Duodenal mucosa (tissue), 2 donors: ENCODE measurements around the gene LRPAP1.
"Not testable (repeated sequence)": the region's sequence is repeated elsewhere in the genome, so short reads cannot be mapped to it uniquely, and the experiment has no call there.

Source experiments
- H3K27ac ChIP-seq: one replicate; pipeline ENCODE4 v1.7.0; 2013; ENCODE audit warnings: low read depth, low read length
- H3K27me3 ChIP-seq, 2 donors: one replicate each; pipeline ENCODE4 v1.7.0; 2013; ENCODE audit warnings: low read length in 2 of 2, control low read depth in 1 of 2; ENCODE audit not compliant: insufficient read depth in 2 of 2, control insufficient read depth in 1 of 2
- H3K36me3 ChIP-seq, 2 donors: one replicate each; pipeline ENCODE4 v1.7.0; 2013; ENCODE audit warnings: low read length in 2 of 2, control low read depth in 1 of 2; ENCODE audit not compliant: insufficient read depth in 2 of 2, control insufficient read depth in 1 of 2
- H3K4me1 ChIP-seq, 2 donors: one replicate each; pipeline ENCODE4 v1.7.0; 2013; ENCODE audit warnings: low read length in 2 of 2, control low read depth in 1 of 2; ENCODE audit not compliant: insufficient read depth in 2 of 2, control insufficient read depth in 1 of 2
- H3K4me3 ChIP-seq, 2 donors: one replicate each; pipeline ENCODE4 v1.7.0; 2013; ENCODE audit warnings: low read length in 2 of 2, low read depth in 1 of 2
- H3K9ac ChIP-seq, 2 donors: one replicate each; pipeline ENCODE4 v1.7.0; 2013; ENCODE audit warnings: low read length in 2 of 2, low read depth in 1 of 2
- H3K9me3 ChIP-seq, 2 donors: one replicate each; pipeline ENCODE4 v1.7.0; 2013; ENCODE audit warnings: low read length in 2 of 2, control low read depth in 1 of 2; ENCODE audit not compliant: control insufficient read depth in 1 of 2

Gene LRPAP1

GRCh38 chr4:3462321-3462789 is 69.9 kb downstream of the LRPAP1 start:
- H3K4me3 ChIP-seq = no peak overlapping the region
- H3K4me1 ChIP-seq = peaks cover 0 to 13% of the 10 kb centered on the region in 2 donors
- H3K9ac ChIP-seq = no peak overlapping the region
- H3K9me3 ChIP-seq = no peaks in the 10 kb centered on the region
- H3K36me3 ChIP-seq = no peaks in the 10 kb centered on the region
- H3K27me3 ChIP-seq = peaks cover 6 to 19% of the 10 kb centered on the region in 2 donors
- no peak overlapping the region for H3K27ac ChIP-seq

- Histone ChIP-seq H3K9ac (no peak overlapping the region), H3K27ac (peak overlapping the region; percentile 3), H3K4me1 (peaks cover 0 to 13% of the 10 kb centered on the region in 2 donors), H3K36me3 (no peaks in the 10 kb centered on the region), H3K4me3 (no peak overlapping the region), H3K9me3 (no peaks in the 10 kb centered on the region), H3K27me3 (peaks cover 6 to 19% of the 10 kb centered on the region in 2 donors)
Measured at GRCh38 chr4:3461515-3462291, 70.5 kb downstream of the LRPAP1 start.

- Histone ChIP-seq H3K4me3 (no peak overlapping the region), H3K27me3 (peaks cover 6 to 19% of the 10 kb centered on the region in 2 donors), H3K9me3 (no peaks in the 10 kb centered on the region), H3K27ac (no peak overlapping the region), H3K4me1 (peaks cover 0 to 13% of the 10 kb centered on the region in 2 donors), H3K9ac (no peak overlapping the region), H3K36me3 (no peaks in the 10 kb centered on the region)
Measured at GRCh38 chr4:3460926-3461325, 71.3 kb downstream of the LRPAP1 start.

GRCh38 chr4:3459156-3459555 is 73.1 kb downstream of the LRPAP1 start:
- not testable (repeated sequence) for H3K9ac ChIP-seq, H3K36me3 ChIP-seq, H3K4me3 ChIP-seq, H3K27ac ChIP-seq, H3K9me3 ChIP-seq
- Histone ChIP-seq H3K4me1 (peaks cover 0 to 13% of the 10 kb centered on the region in 2 donors), H3K27me3 (peaks cover 6 to 14% of the 10 kb centered on the region in 2 donors)

GRCh38 chr4:3458371-3458770 is 73.9 kb downstream of the LRPAP1 start:
- Histone ChIP-seq H3K36me3 (no peaks in the 10 kb centered on the region), H3K9ac (no peak overlapping the region), H3K27ac (no peak overlapping the region), H3K4me1 (peaks cover 0 to 13% of the 10 kb centered on the region in 2 donors), H3K4me3 (no peak overlapping the region), H3K27me3 (peaks cover 6 to 7% of the 10 kb centered on the region in 2 donors), H3K9me3 (no peaks in the 10 kb centered on the region)

- H3K9ac ChIP-seq, H3K27me3 ChIP-seq, H3K9me3 ChIP-seq, H3K27ac ChIP-seq, H3K36me3 ChIP-seq, H3K4me3 ChIP-seq: not testable (repeated sequence)
- peaks cover 14 to 15% of the 10 kb centered on the region in 2 donors for H3K4me1 ChIP-seq
Measured at GRCh38 chr4:3455596-3455995, 76.6 kb downstream of the LRPAP1 start.
